ENCODE results near the gene SIAH3. TPM values are rescaled to one million over a fixed set of nuclear protein-coding genes. Genes with fewer than 3 reads are reported as not detected.

SIAH3 gene
- total RNA-seq, 2 experiments from 2014 or later: not detected

GRCh38 chr13:45781553-45782326, 69.8 kb downstream of the SIAH3 start:
- Histone ChIP-seq H3K27ac (ENCODE audit: low read depth, low read length, poor library complexity, severe bottlenecking) (no peak overlapping the region), H3K9me2 (ENCODE audit: insufficient read depth, low read length) (no peaks in the 10 kb centered on the region), H3K4me3 (ENCODE audit: low read depth, low read length, poor library complexity, severe bottlenecking) (no peak overlapping the region), H3K4me1 (ENCODE audit: insufficient read depth, low read length, poor library complexity, severe bottlenecking) (no peaks in the 10 kb centered on the region), H3K9me3 (ENCODE audit: low read length) (no peaks in the 10 kb centered on the region), H4K20me1 (ENCODE audit: insufficient read depth, low read length) (no peaks in the 10 kb centered on the region), H3K79me2 (ENCODE audit: insufficient read depth, low read depth, low read length) (no peaks in the 10 kb centered on the region), H2AFZ (ENCODE audit: low read length) (no peak overlapping the region), H3K4me2 (ENCODE audit: low read length) (no peak overlapping the region), H3K36me3 (ENCODE audit: insufficient read depth, low read length) (no peaks in the 10 kb centered on the region)
- intact Hi-C loops (cut with micrococcal nuclease; ENCODE audit: unreplicated experiment): no loop called here
- TF ChIP-seq EZH2phosphoT487 (IDR thresholded peaks at IDR 0.05; ENCODE audit: borderline replicate concordance, low read depth, low read length) (no peak), CTCF (conservative IDR thresholded peaks at IDR 0.05; ENCODE audit: low read length) (no peak)
- no peak for DNase-seq (ENCODE audit: low spot score)
- BruUV-seq (replicated peaks): no TSS peak
- ChIA-PET POLR2A (no interaction called here), CTCF (ENCODE audit: unreplicated experiment) (no interaction called here)

GRCh38 chr13:45779901-45780300, 71.7 kb downstream of the SIAH3 start:
- Histone ChIP-seq H4K20me1 (ENCODE audit: insufficient read depth, low read length) (no peaks in the 10 kb centered on the region; the same call in 1 of the 2 replicates), H3K4me3 (ENCODE audit: low read depth, low read length, poor library complexity, severe bottlenecking) (no peak overlapping the region), H3K4me1 (ENCODE audit: insufficient read depth, low read length, poor library complexity, severe bottlenecking) (no peaks in the 10 kb centered on the region), H3K36me3 (ENCODE audit: insufficient read depth, low read length) (no peaks in the 10 kb centered on the region), H3K79me2 (ENCODE audit: insufficient read depth, low read depth, low read length) (no peaks in the 10 kb centered on the region), H2AFZ (ENCODE audit: low read length) (no peak overlapping the region), H3K4me2 (ENCODE audit: low read length) (no peak overlapping the region), H3K9me2 (ENCODE audit: insufficient read depth, low read length) (no peaks in the 10 kb centered on the region), H3K9me3 (ENCODE audit: low read length) (no peaks in the 10 kb centered on the region), H3K27ac (ENCODE audit: low read depth, low read length, poor library complexity, severe bottlenecking) (no peak overlapping the region)
- DNase-seq (ENCODE audit: low spot score): no peak
- TF ChIP-seq CTCF (conservative IDR thresholded peaks at IDR 0.05; ENCODE audit: low read length) (no peak), EZH2phosphoT487 (IDR thresholded peaks at IDR 0.05; ENCODE audit: borderline replicate concordance, low read depth, low read length) (no peak)
- no TSS peak for BruUV-seq (replicated peaks)
- ChIA-PET POLR2A (no interaction called here), CTCF (ENCODE audit: unreplicated experiment) (no interaction called here)
- intact Hi-C loops (cut with micrococcal nuclease; ENCODE audit: unreplicated experiment): no loop called here

GRCh38 chr13:45778882-45779281, 72.7 kb downstream of the SIAH3 start:
- Histone ChIP-seq H3K9me2 (ENCODE audit: insufficient read depth, low read length) (no peaks in the 10 kb centered on the region), H3K4me1 (ENCODE audit: insufficient read depth, low read length, poor library complexity, severe bottlenecking) (no peaks in the 10 kb centered on the region), H3K4me2 (ENCODE audit: low read length) (no peak overlapping the region), H3K36me3 (ENCODE audit: insufficient read depth, low read length) (no peaks in the 10 kb centered on the region), H3K79me2 (ENCODE audit: insufficient read depth, low read depth, low read length) (no peaks in the 10 kb centered on the region), H4K20me1 (ENCODE audit: insufficient read depth, low read length) (no peaks in the 10 kb centered on the region; the same call in 1 of the 2 replicates), H3K27ac (ENCODE audit: low read depth, low read length, poor library complexity, severe bottlenecking) (no peak overlapping the region), H2AFZ (ENCODE audit: low read length) (no peak overlapping the region), H3K4me3 (ENCODE audit: low read depth, low read length, poor library complexity, severe bottlenecking) (no peak overlapping the region), H3K9me3 (ENCODE audit: low read length) (no peaks in the 10 kb centered on the region)
- TF ChIP-seq CTCF (conservative IDR thresholded peaks at IDR 0.05; ENCODE audit: low read length) (no peak), EZH2phosphoT487 (IDR thresholded peaks at IDR 0.05; ENCODE audit: borderline replicate concordance, low read depth, low read length) (no peak)
- no peak for DNase-seq (ENCODE audit: low spot score)
- CTCF ChIA-PET (ENCODE audit: unreplicated experiment): no interaction called here
- POLR2A ChIA-PET: interaction anchor here (0.6 kb wide), 2 partner anchors 16 to 574 kb away, joined by 3 to 5 read pairs; no protein-coding TSS in a partner anchor
- intact Hi-C loops (cut with micrococcal nuclease; ENCODE audit: unreplicated experiment): no loop called here
- BruUV-seq (replicated peaks): no TSS peak
